ENCODE data around the gene PRSS16. TPM values are rescaled to one million over a fixed set of nuclear protein-coding genes. Genes with fewer than 3 reads are reported as not detected.

Gene PRSS16
- total and polyA plus RNA-seq, 9 donors = 1.7 to 16.9 (median 3.2) TPM

GRCh38 chr6:27280064-27280539 is 32.6 kb downstream of the PRSS16 start:
- Histone ChIP-seq H3K9me3 (peaks cover 0 to 5% of the 10 kb centered on the region in 2 donors), H3K27ac (no peak overlapping the region), H3K36me3 (no peaks in the 10 kb centered on the region), H3K4me1 (ENCODE audit: insufficient read depth) (peaks cover 2% of the 10 kb centered on the region), H3K27me3 (no peaks in the 10 kb centered on the region), H3K4me3 (no peak overlapping the region)
- peak in 4 of 5 donors; percentile 12 to 50 (median 17) for DNase-seq
- TF ChIP-seq CTCF (IDR thresholded peaks at IDR 0.05) (no peak), POLR2A (IDR thresholded peaks at IDR 0.05) (no peak), EP300 (IDR thresholded peaks at IDR 0.05) (no peak)
- intact Hi-C loops (cut with DNase I) = no loop called here
- WGBS, 3 donors = 1 to 3% (median 2%) methylated on average over 17 of the region's 17 CpGs

GRCh38 chr6:27280540-27281000 is 33.1 kb downstream of the PRSS16 start:
- H3K27ac ChIP-seq = no peak overlapping the region
- WGBS, 3 donors = 5 to 6% (median 6%) methylated on average over 9 of the region's 9 CpGs
- intact Hi-C loops (cut with DNase I) = no loop called here

GRCh38 chr6:27281105-27281539 is 33.6 kb downstream of the PRSS16 start:
- Histone ChIP-seq H3K27me3 (no peaks in the 10 kb centered on the region), H3K27ac (no peak overlapping the region), H3K36me3 (no peaks in the 10 kb centered on the region), H3K4me1 (ENCODE audit: insufficient read depth) (peaks cover 2% of the 10 kb centered on the region), H3K9me3 (peaks cover 0 to 5% of the 10 kb centered on the region in 2 donors), H3K4me3 (no peak overlapping the region)
- intact Hi-C loops (cut with DNase I) = no loop called here
- WGBS, 3 donors = 7 to 12% (median 10%) methylated on average over 13 of the region's 13 CpGs
- TF ChIP-seq EP300 (IDR thresholded peaks at IDR 0.05) (no peak), CTCF (IDR thresholded peaks at IDR 0.05) (no peak), POLR2A (IDR thresholded peaks at IDR 0.05) (no peak)
- no peak for DNase-seq

More at GRCh38 chr6:27280540-27281000, 33.1 kb downstream of the PRSS16 start:
- TF ChIP-seq EP300 (IDR thresholded peaks at IDR 0.05) (no peak), POLR2A (IDR thresholded peaks at IDR 0.05) (no peak), CTCF (IDR thresholded peaks at IDR 0.05) (no peak)
- Histone ChIP-seq H3K9me3 (peaks cover 0 to 5% of the 10 kb centered on the region in 2 donors), H3K4me3 (no peak overlapping the region), H3K4me1 (ENCODE audit: insufficient read depth) (peaks cover 2% of the 10 kb centered on the region), H3K27me3 (no peaks in the 10 kb centered on the region), H3K36me3 (no peaks in the 10 kb centered on the region)
- no peak for DNase-seq

GRCh38 chr6:27281569-27281968 is 34.1 kb downstream of the PRSS16 start:
- H3K9me3 ChIP-seq = peaks cover 0 to 5% of the 10 kb centered on the region in 2 donors
- TF ChIP-seq POLR2A (IDR thresholded peaks at IDR 0.05) (no peak), CTCF (IDR thresholded peaks at IDR 0.05) (no peak), EP300 (IDR thresholded peaks at IDR 0.05) (no peak)
- no peak overlapping the region for H3K4me3 ChIP-seq
- peaks cover 2% of the 10 kb centered on the region for H3K4me1 ChIP-seq (ENCODE audit: insufficient read depth)
- DNase-seq = no peak
- WGBS, 3 donors = 28 to 49% (median 40%) methylated on average over 1 of the region's 1 CpG
- H3K27me3 ChIP-seq = no peaks in the 10 kb centered on the region
- intact Hi-C loops (cut with DNase I) = no loop called here
- no peaks in the 10 kb centered on the region for H3K36me3 ChIP-seq
- H3K27ac ChIP-seq = no peak overlapping the region

Data from ovary (tissue), 9 donors.